GM18517 (cell line): ENCODE data around the gene TMEM61.
"Not testable (repeated sequence)": the region's sequence is repeated elsewhere in the genome, so short reads cannot be mapped to it uniquely, and the experiment has no call there.

ENCODE experiments used
- ATAC-seq: cut with Tn5 transposase; IDR thresholded peaks from one replicate; pipeline ENCODE4 v1.9.1; 2021; ENCODE audit warnings: mild to moderate bottlenecking, moderate library complexity; ENCODE audit not compliant: unreplicated experiment

The TMEM61 gene

DNA sequence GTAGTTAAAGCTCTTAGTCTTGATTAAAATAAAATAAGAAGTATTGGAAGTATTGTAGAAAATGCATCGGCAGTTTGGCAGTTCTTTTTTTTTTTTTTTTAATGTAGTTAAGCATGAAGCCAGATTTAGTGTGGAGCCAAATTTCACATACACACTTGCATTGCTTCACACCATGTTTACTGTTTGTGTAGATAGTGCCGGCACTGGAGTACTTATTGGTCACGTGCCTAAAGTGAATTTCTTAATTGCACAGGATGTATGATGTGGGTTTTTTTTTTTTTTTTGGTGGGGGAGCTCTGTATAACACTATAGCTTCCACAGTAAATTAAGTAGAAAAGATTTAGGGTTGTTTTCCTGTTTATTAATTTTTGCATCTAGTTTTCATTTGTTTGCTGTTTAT is 21.2 kb upstream of the TMEM61 start:
- no peak for ATAC-seq

DNA sequence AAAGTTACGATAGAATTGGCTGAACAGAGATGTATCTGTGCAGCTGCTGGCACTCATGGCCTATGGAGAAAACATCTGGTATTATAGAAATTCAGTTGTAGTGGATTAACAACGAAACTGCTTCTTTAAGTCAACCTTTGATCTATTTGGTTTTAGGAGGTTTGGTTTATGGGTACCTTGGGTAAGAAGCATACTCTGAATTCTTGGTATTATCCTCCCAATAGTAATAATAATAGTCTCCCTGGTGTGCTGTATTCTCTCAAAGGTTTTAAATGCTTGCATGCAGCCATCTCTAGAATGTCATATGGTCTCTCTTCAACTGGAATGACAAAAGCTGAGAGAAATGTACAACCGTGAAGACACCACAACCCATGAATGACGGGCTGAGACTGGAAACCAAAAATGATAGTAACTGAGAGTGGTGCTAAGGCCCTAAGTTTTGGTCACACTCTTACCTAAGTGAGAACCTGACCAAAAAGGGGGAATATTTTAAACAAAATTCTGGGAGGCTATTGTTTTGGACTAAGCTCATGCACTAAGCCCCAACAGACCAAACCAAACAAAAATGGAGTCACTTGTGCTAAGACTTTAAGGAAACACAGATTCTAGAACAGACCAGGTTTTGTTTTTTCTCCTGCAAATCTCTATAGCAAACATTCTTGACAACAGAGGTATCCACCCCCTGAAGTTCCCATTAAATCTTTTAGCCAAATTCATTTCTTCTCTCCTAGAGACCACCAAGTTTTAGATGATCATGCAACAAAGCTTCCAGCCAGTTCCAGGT is 17.6 kb upstream of the TMEM61 start:
- ATAC-seq, result no peak

DNA sequence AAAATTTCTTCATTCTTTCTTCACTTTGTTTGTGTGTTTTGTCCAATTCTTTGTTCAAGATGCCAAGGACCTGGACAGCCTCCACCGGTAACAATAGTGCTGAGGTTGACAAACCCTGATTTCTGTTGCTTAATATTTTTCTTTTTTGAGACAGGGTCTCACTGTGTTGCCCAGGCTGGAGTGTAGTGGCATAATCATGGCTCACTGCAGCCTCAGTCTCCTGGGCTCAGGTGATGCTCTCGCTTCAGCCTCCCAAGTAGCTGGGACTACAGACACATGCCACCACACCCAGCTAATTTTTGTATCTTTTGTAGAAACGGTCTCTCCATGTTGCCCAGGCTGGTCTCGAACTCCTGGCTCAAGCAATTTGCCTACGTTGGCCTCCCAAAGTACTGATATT is 16.6 kb upstream of the TMEM61 start:
- ATAC-seq, result not testable (repeated sequence)

DNA sequence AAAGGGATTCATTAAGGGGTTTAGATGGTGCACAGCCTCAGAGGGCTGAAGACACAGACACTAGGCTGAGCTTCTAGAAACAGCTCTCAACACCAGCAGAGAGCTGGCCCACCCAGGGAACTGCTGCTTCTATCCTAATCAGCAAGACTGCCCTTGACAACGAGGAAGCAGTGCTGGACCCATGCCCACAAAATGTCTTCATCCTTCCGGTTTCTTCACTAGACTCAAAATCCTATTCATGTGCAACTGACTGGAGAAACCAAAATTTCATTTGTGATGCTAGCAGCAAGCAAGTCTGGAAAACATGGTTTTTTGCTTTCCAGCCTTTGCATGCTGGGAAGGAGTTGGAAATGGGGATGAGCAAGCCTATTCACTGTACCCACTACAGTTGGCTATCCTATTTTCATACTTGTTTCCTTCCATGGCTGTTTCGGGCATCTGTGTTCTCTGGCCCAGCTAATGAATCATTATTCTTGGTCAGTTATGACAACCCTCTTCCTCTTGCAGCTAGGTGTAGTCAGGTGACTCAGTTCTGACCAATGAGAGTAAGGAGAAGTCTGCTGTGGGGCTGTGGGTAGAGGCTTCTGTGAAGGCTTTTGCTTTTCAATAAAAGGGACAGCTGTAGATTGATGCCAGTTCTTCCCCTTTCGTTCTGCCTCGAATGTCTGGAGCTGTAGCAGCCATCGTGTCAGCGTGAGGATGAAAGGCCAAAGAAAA is 14.6 kb upstream of the TMEM61 start:
- ATAC-seq, result no peak

DNA sequence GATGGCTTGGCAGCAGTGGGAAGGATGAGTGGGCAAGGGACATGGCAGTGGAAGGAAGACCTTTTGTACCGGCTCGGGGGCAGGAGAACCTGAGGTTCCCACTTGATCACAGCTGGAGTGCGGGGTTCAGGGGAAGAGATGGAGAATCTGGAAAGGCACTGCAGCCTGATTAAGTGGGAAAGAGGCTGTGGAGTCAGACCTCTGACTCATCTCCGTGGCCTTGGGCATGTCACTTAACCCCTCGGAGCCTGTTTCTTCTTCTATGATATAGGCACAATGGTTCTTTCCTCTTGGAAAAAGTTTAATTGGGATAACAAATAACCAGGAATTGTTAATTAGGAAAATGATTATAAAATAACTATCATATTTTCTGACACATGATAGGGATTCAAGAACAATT is 13.1 kb upstream of the TMEM61 start:
- ATAC-seq, result no peak

DNA sequence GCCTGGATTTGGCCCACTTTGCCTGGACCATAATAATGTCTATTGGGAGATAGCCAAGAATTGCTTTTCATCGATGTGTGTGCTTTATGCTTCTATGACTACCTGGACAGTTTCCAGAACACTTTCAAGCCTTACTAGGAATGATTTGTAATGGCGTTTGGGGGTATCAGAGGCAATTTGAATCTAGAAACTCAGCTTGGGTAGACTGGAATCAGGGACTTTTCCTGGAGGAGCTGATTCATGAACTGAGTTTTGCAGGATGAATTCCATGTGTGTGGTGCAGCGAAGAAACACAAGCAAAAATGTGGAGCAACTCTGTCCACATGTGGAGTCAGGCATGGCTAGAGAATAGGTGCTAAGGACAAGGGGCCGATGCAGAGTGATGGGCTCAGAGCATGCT is 11.9 kb upstream of the TMEM61 start:
- no peak for ATAC-seq

DNA sequence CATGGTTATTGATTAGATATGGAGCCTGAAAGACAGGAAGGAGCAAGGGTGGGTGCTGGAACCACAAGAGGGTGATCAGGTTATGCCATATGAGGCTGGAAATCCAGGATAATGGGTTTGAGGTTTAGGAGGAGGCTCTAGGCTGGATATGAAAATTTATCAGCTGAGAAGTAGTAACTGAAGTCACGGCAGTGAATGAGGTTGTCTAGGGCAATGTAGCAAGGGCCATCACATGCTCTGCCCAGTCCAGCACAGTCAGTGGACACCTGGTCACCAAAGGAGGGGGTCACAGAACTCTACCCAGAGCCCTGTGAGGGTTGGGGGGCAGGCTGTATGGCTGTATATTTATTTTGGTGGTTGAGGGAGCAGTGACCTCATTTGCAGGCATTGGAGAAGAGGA is 10.5 kb upstream of the TMEM61 start:
- ATAC-seq, result no peak

DNA sequence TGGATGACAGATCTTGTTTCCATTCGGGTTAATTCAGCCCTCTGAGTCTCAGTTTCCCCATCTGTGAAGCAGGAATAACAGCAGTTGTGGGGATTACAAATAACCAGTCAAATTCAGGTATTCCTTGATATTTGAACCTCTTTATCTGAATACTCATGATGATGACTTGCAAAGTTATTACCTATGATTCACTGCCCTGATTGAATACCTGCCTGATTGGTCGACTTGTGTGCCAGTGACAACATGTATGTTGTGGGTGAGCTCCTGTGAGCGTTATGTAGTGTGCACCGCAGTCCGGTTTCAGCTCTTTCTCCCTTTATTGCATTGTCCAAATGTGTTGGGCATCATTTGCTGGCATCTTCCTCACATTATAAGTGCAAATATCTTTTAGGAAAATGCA is 9.5 kb upstream of the TMEM61 start:
- no peak for ATAC-seq

DNA sequence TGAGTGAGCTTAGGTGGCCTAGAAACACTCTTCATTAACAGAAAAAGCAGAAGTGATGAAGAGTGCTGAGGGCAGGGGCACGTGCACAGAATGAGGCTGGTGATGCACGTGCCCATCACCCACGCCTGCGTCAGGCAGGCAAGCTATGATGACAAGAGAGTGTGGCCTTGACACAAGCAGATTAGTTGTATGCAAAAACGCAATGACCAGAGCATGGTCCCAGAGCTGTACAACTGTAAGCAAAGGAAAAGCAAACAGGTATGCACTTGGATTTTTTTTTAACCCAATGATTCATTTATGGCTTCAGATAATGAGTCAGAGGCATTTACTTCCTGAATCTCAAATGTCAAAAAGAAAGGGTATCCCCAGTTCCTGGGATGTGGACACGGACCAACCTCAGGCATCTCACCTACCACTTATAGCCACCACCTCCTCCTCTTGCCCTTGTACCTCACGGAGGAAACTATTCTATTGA is 9.1 kb upstream of the TMEM61 start:
- ATAC-seq, result peak; percentile 87

DNA sequence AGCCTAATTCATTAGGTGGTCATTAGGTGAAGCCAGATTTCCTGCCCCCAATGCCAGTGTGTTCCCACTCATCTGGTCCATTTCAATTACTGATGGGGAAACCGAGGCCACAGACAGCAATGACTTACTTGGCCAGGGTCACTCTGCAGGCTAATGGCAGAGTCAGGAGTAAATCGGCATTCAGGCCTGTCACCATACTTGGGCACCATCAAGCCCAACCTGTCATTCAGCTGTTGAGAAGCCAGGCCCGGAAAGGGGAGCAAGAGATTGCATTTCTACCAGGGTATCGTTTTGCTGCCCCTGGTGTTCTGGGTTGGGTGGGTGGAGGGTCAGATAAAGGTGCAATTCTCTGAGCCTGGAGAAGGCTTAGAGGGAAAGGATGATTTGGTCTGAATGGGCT is 8.0 kb upstream of the TMEM61 start:
- no peak for ATAC-seq

DNA sequence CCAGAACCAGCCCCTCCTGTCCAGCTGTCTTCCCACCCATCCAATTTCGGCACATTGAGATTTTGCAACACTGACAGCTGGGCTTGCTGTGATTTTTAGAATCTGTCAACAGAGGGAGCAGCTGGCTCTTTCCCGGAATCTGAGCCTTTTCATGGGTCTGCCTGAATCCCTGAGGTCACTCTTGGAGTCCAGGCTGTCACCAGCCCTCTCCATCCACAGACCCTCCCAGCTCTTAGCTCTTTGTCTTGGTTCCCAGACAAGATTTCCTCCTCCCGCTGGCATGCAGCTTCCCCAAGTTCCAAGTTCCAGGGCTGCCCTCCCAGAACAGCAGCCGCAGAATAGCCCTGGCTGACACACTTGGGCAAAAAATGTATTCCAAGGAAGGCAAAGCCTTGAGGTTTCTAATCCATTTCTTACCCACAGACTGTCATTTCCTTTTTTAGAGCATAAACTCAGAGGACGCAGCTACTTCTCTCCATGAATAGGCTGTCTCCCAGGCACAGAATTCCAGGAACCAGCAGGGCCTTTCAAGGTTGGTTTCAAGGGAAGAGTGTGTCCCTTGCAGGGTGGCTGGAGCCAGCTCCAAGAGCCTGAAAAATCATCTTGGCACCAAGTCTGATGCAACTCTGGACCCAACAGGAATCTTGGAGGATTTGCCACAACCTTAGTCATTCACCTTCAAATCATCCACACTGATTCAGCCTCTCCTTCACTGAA is 7.1 kb upstream of the TMEM61 start:
- ATAC-seq, result no peak

DNA sequence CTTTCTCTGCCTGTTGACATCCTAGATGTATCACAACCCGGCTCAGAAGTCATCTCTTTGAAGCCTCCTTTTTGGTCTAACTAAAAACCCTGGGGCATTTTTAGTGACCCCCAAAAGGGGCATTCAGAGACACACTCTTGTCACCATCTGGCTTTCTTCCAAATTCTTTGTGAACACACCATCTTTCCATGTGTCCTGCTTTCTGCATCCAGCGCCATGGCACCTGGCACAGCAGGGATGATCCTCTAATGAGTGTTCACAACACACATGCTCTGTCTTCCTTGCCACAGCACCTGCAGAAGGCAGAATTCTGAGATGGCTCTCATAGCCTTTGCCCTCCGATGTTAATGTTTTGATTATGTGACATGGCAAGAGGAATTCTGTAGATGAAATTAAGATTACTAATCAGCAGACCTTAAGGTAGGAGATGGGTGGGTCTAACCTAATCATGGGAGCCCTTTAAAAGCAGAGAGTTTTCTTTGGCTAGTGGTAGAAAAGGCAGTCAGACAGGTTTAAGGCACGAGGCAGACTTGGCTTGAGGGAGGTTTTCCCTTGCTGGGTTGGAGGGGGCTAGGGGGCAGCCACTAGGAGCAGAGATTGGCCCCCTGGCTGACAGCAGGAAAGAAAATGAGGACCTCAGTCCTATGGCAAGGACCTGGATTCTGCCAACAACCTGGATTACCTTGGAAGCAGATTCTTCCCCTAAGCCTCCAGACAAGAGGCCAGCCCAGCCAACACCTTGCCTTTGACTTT is 4.9 kb upstream of the TMEM61 start:
- ATAC-seq, result no peak

DNA sequence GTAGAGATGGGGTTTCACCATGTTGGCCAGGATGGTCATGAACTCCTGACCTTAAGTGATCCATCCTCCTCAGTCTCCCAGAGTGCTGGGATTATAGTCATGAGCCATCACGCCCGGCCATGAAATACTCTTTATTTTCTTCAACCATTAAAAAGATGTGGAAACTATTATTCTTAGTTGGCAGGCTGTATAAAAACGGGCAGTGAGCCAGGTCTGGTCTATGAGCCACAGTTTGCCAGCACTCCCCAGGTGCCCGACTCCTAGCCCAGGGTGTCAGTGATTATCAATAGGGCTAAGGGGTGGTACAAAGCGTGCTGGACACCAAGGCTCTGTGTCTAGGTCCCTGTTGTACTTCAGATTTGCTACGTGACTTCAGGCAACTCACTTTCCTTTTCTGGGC is 3.7 kb upstream of the TMEM61 start:
- no peak for ATAC-seq

DNA sequence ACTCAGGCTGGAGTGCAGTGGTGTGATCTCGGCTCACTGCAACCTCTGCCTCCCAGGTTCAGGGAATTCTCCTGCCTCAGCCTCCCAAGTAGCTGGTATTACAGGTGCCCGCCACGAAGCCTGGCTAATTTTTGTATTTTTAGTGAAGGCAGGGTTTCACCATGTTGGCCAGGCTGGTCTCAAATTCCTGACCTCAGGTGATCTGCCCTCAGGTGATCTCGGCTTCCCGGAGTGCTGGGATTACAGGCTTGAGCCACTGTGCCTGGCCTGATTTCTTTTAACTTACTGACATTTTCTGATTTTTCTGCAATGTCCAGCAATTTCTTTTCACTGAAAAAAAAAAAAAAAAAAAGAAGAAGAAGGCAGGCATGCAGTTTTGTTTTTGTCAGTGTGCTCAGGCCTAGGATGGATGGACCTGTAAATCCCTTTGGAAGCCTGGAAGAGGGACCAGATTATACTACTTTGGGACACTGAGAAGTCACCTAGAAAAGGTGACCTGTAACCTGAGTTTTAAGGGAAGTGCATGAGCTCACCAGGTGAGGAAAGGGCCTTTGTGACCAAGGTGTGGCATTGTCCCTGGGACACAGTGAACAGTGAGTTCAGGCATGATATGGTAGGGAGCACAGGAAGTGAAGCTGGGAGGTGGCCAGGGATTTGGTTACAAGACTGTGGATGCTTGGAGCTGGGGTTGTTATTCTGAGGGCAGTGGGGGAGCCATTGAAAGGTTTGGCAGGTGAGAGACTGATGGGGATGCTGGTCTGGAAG is 2.7 kb upstream of the TMEM61 start:
- no peak for ATAC-seq

DNA sequence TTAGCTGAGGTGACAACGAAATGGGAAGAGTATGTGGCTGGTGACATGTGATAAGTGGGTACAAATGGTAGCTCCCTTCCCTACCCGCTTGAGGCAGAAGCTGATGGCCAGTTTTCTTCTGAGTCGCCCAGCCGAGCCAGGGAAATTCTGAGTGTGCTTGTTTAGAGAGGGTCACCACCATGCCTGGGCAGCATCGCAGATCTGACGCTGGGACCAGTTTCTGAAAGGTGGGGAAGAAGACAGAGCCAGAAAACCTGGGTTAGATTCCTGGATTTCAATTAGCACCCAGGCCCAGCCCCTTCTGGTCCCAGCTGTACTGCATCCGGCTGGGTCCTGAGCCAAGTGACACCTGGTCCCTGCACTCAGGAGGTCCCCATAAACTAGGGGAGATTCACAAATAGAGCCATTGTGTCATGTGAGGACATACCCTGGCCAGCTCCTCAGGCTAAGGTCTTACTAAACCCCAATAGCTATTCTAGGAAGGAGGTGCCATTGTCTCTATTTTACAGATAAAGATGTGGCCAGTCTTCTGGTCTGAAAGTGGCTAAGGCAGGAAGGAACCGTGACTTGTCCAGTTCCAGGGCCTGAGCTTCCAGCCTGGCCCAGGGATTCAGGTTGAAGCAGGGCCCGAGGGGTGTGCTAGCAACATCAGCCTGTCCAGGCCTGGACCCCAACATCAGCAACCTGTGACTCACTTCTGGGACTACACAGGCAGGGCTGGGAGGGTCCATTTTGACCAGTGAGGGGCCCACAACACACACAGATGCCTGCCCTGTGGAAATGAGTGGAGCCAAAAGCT is 1.7 kb upstream of the TMEM61 start:
- no peak for ATAC-seq

DNA sequence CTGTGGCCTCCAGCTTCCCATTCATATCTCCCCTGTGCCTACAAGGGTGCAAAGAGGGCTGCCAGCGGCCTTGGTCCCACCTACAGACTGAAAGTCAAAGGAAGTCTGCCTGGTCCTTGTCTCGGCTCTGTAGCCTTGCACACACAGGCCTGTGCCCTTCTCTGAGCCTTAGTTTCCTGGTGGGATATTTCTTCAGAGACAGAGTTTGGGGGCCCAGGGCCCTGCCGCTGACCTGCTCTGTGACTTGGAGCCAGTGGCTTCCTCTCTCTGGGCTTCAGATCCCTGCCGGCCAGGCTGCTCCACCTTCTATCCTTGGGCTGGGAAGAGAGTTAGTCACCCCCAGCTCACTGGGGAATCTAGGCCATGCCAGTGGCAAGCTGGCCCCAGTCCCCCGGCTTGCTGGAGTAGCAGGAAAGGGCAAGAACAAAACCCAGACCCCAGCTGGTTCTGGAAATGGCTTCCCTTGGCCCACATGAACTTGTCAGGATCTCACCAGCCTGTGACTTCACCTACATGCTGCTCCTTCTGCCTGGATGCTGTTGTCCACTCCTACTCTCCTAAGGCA is 1.0 kb upstream of the TMEM61 start:
- ATAC-seq, result no peak

DNA sequence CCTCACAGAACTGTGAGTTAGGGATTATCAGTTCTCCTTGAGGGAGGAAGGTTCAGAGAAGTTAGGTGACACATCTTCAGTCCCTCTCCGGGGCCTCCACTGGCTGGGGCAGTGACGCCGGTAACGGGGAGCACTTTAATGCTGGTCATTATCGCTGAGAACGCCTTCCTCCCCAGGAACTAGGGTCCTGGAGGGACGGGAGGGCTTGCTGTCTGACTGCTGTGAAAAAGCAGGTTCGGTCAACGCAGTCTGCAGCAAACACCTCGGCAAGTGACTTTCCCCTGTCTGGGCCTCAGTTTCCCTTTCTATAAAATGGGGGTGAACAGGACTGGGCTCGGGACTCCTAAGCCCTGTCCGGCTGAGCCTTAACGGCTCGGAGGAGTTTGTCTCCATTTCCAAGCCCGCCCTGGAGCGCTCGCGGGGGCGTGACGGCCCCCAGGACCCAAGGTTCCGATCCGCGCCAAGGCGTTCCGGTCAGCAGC is 341 bp upstream of the TMEM61 start:
- ATAC-seq, result no peak

DNA sequence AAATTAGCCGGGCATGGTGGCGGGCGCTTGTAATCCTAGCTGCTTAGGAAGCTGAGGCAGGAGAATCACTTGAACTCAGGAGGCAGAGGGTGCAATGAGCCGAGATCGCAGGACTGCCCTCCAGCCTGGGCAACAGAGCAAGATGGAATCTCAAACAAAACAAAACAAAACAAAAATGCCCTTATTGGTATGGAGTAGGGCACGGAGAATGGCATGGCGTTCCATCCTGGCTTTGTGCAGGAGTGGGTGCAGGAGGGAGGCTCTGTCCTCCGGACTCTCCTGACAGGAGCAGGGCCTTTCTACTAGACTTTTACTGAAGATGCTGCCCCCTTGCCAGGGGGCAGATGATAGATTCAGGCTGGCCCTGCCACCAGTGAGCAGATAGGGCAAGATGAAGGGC is 1.0 kb downstream of the TMEM61 start:
- no peak for ATAC-seq

DNA sequence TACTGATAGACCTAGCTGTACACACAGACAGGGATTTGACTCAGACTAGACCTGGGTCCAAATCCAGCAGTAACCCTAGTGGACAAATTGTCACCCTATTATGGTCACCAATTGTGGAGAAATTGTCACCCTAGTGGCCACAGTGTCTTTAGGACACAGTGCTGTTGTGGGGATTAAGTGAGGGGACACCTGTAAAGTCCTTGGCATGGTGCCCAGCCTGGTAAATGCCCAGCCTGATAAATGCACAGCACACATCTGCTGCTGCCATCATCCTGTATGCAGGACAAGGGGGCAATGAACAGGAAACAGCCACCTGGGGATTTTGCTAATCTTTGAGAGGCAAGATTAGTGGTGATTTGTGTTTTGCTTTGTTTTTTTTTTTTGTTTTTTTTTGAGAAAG is 2.3 kb downstream of the TMEM61 start:
- ATAC-seq, result no peak
